EH (cell line): ENCODE results near the gene ADGRL1.

Experiments used
- DNase-seq: peaks from one replicate; pipeline ENCODE4 v3.0.0-alpha.2; 2015; ENCODE audit warnings: low read depth

The ADGRL1 gene

DNA sequence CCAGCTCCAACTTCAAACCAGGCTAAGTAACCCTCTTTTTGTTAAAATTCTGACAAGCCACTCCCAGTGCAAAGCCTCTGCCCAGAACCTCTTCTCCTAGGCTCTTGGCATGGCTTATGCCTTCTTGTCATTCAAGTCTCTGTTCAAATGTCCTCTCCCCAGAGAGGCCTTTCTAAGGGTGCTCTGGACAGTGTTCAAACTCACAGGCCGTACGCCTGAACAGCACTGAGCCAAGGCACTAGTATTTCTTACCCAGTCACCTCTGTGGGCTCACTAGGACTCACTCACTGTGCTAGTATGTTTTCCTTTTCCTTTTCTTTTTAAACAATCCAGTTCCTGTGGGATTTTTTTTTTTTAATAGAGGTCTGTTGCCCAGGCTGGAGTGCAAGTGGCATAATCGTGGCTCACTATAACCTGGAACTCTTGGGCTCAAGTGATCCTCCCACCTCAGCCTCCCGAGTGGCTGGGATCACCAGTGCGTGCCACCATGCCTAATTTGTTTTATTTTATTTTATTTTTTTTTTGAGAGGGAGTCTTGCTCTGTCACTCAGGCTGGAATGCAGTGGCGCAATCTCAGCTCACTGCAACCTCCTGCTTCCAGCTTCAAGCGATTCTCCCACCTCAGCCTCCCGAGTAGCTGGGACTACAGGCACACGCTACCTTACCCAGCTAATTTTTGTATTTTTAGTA lies 67.2 kb downstream of the ADGRL1 start:
- peak; percentile 73 for DNase-seq

DNA sequence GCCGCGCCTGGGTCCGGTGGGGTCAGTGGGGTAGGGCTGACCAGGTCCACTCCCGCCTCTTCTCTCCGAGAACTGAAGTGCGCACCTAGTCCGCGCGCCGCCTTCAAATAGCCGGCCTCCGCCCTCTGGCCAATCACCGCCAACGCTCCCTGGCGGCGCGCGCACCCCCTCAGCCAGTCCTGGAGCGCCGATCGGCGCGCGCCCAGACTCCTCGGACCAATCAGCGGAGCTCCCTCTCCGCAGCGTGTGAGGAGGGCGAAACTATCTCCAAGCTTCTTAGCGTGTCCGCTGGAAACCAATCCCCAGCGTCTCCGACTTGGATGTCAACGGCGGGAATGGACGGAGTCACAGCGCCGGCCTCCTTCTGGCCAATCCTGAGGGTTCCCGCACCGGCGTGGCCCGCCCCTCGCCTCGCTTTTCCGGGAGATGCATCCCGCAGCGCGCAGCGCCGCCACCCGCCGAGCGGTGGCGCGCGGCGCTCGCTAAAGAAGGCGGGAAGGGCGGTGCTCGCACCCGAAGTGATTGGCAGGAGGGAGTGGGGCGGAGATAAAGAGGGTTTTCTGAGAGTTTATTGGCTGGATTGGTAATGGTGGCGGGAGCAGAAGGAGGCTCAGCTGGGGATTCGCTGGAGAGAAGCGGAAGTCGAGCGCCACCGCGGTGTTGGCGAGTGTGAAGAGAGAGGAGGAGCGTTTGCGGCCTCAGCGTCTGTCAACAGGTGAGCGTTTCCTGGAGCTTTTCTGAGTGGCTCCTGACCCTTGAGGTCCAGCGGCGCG lies 69.3 kb downstream of the ADGRL1 start, which contains the start of gene ASF1B:
ASF1B (minus strand) TSS at position 81 of the 773 bp plus-strand sequence. CDS start 133 bp downstream, outside the sequence.
- peak; percentile 100 for DNase-seq

DNA sequence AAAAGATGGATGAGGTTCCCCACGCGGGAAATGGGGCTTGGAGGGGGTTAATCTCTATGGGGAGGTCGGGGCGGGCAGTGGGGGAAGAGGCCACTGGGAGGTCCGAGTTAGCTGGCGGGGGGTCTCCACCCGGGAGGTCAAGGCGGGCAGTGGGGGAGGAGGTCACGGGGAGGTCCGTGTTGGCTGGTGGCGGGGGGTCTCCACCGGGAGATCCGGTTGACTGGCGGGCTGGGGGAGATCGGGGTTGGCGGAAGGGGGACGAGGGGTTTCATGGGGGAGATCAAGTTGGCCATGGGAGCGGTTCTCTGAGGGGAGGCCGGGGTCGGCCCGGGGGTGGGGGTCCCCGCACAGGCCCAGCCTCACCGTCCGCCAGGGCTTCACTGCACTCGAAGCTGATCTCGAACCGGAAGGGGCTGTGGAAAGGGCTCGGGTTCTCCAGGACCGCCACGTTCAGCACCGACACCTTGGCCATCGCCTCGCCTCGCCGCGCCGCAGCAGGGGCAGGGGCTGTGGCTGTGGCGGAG lies 69.9 kb downstream of the ADGRL1 start:
- DNase-seq = no peak

DNA sequence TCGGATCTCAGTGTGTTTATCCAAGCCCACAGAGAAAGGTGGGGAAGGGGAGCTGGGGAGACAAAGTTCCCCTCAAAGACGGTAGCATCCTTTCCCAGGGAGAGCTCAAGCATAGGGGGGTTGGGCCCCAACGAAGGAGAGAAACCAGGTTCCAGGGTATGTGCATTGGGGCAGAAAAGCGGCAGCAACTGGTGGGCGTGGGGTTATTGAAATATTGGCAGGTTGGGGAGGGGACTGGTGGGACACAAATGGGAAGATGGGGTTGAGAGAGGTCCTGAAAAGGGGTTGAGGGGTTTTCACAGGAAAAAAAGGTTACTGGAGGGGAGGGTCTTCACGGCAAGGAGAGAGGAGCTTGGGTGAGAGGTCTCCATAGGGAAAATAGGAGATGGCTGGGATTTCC lies 70.6 kb downstream of the ADGRL1 start:
- no peak for DNase-seq

DNA sequence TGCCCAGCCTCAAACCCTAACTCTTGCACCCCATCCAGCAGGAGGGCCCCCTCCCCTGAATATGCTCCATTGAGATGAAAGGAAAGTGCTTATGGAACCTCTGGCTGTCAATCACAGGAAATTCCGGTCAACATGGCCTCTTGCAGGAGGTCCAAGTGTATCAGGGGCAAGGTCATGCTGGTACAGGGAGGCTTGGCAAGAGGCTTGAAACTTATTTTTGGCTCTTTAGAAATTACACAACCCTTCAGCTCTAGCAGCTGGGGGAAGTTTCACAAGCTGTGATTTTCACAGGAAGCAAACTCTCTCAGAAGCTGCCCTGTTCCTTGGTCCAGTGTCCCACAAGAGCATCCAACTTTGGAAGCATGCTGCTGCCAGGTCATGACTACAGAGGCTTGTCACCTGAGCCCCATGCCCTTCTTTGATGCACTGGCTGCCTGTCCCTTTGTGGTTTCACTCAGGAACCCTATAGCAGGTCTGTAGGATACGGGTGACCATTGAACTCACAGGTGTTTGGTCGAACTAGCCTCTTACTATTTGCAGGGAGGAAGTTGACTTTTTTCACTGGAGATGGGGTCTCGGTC lies 78.0 kb downstream of the ADGRL1 start:
- no peak for DNase-seq

DNA sequence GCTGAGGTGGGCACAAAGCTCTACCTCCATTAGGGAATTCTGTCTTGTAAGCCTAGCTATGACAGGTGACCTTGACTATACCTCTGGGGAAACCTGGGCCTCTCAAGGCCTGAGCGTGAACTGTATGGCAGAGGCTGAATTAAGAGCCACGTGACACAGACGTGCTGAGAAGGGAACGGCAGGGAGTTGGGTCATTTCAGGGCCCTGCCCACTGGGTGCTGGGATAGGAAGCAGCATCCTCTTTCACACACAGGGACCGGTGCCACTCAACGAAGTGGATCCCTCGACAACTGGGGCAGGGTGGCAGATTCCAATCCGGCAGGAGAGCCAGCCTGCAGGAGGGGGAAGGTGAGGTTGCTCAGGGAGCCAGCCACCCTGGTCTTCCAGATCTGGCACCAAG lies 78.8 kb downstream of the ADGRL1 start:
- DNase-seq = no peak

DNA sequence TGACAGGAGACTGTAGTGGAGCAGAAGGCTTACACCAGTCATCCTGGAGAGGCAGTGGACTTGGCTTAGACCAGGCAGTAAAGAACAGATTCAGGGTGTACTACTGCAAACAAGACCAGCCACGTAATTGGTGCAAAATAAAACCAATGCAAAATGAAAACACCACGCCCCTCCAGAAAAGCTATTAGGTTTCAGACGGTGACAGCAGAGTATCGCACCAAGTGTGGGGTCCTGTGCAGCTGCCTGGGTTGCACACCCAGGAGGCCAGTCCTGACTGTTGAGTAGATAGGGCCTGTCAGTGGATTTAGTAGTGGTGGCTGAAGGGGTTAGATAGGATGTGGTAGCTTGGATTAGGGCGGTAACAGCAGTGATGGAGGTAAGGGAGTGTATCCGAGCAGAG lies 83.0 kb downstream of the ADGRL1 start:
- no peak for DNase-seq

DNA sequence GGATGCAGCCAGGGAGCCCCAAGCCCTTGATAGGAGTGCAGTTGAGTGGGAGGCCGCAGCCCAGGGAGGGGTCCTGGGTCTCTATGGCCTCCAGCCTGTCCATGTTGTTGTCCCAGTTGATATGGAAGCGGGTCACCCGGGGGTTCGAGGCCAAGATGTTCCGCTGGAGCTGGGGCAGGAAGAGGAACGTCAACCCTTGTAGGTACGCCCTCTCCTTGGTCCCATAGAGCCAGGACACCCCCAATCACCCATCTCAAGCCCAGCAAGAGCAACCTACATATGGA lies 85.5 kb downstream of the ADGRL1 start:
- DNase-seq = no peak

DNA sequence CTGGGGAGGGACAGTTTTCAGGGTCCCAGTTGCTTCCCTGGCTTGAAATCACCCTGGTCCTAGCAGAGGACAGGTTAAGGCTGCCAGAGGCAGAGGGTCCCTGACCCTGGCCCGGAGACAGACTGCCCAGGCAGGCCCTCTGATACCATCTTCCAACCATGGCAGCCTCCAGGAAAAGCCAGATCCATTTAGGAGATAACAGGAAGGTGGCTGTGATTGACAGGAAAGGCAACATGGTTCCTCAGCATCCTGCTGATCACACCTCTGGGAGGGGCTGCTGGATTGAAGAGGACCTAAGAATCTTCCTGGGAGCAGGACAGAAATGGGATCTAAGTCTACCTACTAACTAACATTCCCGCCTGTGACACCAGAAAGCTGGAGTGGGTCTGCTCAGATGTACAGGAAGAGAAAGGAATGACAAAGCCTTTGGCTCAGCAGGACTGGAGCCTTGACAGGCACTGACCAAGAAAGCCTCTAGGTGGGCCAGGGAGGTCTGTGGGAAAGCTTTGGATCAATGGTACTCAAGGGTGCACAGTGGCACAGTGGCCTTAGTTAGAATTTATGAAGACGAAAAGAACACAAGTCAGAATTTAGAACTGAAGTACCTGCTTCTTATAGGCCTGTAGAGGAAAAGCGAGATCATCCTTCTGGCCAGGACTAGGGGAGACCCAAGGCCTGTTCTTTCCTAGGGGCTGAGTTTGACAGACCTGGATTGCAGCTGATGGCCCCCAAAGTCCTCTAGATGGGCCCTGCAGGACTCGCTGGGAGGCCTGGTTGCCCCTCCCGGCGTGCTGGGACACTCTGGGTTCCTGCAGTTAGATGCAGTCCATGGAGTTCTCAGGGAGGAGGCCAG lies 86.1 kb downstream of the ADGRL1 start:
- DNase-seq = no peak

DNA sequence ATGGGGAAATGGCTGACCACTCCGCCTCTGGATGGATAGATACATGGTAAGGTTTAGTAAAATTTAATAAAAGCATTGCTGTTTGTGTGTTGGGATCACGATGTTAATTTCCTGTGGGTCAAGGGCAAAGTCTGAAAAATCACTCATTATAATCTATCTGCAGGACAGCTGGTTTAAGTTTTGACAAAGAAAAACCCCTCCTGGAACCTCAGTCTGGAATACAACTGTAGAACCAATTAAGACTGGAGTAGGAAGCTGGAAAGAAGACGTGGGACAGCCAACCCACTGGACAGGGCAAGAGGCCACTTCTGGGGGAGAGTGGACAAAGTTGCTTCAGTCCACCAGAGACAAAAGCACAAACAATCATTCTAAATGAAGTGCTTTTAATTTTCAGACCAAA lies 86.8 kb downstream of the ADGRL1 start:
- no peak for DNase-seq

DNA sequence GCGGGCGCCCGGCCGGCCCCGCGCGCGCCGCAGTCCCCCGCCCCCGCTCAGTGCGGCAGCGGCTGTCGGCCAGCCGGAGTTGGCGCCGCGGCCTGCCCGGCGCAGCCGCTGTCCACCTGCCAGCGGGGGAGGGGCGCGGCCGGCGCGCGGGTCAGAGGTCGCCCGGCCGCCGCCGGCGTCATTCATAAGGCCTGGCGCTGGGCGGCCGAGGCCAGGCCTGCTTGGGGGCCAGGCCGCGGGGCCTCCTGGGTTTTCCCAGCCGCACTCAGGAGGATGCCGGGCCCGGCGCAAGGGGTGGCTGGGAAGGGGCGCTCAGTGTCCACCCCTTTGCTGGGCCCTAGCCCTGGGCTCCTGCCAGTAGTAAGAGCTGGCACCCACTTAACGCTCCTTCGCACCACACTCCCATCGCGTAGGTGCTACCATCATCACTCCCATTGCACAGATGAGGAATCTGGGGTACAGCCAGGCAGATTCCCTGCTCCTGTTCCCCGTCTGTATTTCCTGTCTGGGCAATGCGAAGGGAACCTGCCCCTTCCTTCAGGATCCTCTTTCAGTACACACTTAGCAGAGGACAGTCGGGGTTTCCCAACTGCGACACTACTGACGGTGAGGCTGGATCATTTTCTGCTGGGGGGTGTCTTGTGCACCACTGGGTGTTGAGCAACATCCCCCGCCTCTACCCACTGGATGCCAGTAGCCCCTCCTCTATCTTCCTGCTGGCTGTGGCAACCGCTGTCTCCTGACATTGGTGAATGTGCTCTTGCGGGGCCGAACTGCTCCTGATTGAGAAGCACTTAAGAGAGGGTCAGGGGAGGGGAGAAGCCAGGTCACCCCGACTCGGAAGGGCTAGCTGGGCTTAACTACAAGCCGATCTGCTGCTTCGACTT lies 87.6 kb downstream of the ADGRL1 start:
- peak; percentile 72 for DNase-seq

DNA sequence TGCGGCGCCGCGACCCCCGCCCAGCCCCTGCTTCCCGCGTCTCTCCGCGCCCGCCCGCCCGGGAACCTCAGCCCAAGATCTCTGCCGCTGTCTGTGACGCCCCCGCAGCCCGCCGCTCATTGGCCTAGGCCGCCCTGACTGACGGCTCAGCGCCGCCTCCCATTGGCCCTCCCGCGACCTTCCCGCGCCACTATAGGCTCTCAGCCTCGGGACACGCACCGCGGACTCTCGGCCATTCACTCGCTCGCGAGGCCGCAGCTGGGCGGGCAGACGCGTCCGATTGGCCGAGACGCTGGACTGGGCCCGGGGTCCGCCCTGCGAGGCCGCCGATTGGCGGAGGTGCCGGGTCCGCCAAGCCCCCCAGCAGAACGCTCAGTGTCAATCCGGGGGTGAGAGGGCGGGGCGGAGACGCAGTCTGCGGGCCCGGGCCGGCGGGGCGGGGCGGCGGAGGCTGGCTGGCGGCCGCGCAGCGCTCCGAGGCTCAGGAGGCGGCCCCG lies 88.3 kb downstream of the ADGRL1 start, which contains the start of gene PRKACA:
PRKACA (minus strand) TSS at position 95 of the 497 bp plus-strand sequence. CDS start 215 bp downstream, outside the sequence.
- DNase-seq = peak; percentile 99

DNA sequence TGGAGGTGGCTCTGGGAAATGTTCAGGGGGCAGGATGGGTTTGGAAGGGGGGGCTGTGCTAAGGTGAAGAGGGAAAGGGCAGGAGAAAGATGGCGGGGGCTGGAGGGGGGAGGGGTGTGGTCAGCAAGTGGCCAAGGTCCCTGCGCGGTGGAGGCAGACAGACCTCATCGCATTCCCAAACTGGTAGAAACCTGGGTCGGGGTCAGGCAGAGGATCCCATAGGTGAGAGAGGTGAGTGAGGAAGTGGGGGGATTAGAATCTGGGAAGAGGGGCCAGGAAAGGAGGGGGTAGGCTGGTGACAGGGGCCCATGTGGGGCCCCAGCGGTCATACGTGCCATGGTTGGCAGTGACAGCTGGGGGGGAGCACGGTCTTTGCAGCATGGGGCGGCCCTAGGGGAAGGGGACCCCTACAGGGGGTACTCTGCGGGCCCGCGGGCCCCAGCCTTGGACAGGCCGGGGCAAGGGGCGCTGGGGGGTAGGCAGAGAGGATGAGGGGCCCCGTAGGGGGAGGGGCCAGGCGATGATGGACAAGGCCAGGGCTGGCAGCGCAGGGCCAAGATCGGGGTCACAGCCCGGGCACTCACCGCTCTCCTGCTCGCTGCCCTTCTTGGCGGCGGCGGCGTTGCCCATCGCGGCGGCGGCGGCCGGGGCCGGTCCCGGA lies 88.9 kb downstream of the ADGRL1 start:
- DNase-seq = no peak

DNA sequence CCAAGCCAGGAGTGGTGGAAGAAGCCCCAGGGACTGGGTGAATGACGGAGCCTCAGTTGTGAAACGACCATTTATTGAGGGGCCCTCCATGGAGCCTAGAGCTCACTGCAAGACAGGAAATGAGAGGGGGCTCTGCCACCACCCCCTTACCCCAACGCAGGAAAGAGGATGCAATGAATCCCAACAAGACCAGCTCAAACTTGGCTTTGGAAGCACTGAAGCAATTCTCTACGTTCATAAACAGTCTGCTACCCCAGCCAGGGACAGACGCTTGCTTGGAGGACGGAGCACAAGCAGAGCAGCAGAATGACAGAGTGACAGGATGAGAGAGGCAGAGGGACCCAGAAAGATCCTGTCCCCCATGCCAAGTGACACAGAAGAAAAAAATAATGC lies 89.4 kb downstream of the ADGRL1 start:
- no peak for DNase-seq

DNA sequence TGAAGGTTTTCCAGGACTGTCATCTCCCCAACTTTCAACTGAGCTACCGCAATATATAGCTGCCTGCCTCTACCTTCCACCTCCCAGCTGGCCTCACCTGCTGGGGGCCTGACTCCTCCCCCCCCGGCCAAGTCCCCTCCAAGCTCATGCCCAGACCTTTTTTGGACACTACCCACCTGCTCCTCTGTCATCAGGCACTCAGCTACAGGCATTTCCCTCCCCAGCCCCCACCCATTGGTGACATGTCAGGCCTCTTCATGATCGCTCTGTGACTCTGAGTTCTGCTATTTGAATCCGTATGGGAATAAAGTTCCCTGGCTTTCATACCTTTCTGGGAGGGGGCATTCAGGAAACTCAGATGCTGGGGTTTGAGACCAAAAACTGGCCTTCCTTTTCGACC lies 90.2 kb downstream of the ADGRL1 start:
- no peak for DNase-seq

DNA sequence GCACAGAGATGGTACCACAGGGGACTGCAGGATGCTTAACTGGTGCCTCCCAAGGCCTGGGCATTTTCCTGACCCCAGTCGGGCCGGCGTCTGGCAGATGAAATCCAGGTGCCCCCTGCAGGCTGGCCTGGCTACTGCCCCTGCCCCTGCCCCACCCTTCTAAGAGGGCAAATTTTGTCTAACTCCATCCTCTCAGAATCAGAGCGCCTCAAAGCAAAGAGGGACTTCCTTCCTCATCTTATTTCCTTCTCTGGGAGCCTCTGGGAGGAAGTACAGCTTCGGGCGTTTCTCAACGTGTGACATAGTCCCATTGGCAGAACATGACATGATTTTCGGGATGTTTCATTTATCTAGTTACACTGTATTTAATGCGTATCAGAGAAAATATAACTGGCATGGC lies 91.1 kb downstream of the ADGRL1 start:
- peak; percentile 29 for DNase-seq

DNA sequence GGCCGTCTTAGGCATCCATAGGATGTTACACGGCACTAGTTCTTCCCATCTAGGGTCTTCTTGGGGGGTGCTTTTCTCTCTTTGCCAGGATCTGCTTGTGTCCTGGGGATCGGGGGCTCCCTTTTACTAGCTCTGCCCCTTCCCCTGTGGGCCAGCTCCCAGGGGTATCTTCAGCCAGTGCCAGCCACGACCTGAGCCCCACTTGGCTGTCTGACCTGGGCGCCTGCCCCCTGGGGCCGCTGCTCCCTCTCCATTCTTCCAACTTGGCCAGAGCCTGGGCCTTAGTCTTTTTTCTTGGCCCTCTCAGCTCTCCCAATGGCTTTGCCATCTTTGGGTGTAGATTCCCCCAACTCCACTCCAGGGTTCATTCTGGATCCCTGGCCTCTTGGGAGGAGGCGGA lies 91.5 kb downstream of the ADGRL1 start:
- no peak for DNase-seq

DNA sequence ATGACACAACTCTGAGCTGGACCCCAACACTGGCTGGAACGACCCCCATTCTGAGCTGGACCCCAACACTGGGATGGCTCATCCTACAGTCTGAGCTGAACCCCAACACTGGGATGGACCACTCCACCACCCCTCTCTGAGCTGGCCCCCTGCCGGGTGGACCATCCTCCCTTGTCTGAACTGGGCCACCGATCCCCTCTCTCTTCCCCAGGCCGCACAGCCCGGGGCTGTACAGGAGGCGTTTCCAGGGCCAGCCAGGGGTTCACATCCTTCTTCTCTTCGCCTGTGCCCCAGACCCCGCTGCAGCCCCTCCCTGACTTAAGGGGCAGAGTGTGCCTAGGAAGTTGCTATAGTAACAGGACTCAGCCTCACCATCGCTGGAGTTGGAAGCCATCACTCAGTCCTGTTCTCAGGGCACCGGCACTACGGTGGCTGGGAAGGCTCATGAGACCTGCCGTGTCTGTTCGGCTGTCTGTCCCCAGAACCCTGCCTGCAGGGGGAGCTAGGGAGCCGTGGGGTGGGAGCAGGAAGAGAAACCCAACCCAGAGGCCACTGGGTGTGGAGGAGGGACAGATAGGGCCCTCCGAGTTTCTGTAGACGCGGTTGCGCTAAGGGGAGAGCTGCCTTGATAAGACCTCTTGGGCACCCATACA lies 92.1 kb downstream of the ADGRL1 start:
- no peak for DNase-seq

DNA sequence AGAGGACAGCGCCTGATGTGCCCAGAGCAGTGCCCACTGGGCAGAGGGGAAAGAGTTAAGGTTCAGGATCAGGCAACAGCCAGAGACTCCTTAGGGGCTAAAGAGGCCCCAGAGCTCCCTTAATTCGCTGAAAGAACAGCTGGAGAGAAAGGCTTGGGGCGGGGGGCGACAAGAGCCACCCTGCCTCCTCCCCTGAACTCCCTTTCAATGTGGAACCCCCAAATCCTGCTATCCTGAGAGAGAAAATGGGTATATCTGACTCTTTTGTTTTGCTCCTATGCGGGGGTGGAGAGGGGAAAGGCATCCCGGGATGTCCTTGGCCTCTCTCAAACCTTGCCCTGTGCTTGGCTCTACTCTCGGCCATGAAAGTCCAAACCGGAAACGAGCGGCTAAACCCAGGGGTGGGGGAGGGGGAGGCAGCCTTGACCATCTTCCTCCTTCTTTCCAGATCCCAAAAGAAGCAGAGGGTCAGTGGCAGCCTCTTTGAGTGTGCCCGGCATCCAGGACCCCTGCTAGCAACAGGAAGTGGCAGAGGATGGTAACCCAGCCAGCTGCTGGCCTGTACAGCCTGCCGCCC lies 93.1 kb downstream of the ADGRL1 start:
- DNase-seq = peak; percentile 52
